ENCODE measurements around the gene MACROD1. TPM values are rescaled to one million over a fixed set of nuclear protein-coding genes. Genes with fewer than 3 reads are reported as not detected.

Gene MACROD1, protein sequence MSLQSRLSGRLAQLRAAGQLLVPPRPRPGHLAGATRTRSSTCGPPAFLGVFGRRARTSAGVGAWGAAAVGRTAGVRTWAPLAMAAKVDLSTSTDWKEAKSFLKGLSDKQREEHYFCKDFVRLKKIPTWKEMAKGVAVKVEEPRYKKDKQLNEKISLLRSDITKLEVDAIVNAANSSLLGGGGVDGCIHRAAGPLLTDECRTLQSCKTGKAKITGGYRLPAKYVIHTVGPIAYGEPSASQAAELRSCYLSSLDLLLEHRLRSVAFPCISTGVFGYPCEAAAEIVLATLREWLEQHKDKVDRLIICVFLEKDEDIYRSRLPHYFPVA
- 10 to 100 TPM; 10.2 to 47.7 (median 16.6) TPM for total RNA-seq

DNA sequence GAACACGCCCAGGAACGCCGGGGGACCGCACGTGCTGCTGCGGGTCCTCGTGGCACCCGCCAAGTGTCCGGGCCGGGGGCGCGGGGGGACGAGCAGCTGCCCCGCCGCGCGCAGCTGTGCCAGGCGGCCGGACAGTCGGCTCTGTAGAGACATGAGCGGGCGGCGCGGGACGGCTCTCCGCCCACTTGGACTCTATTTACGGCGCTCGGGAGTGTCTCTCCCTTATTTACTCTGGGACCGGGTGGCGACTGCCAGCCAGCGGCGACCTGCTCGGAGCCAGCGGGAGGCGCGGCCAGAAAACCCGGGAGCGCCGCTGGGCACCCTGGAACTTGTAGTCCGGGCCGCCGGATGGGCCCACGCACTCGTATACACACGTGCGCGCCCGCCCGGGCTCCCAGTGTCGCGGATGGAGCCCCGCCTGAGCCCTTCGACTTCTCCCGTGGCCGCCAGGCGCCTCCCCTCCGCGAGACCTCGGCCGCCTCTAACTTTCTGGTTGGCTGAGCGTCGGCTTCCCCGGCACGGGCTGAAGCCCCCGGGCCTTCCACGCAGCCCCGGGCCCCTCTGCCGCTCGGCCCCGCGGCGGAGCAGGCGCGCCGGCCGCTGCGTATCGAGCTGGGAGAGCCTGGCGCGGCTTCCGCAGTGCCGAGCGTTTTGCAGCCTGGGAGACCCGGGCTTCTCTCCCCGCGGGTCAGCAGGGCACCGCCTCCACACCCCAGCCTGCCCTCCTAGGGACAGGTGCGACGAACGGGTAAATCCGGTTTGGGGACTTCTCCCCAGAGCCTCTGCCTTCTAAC lies at the start of gene MACROD1:
Gene MACROD1 (minus strand): TSS at position 272 of the 794 bp plus-strand sequence. CDS start 119 bp downstream, at position 153.
- WGBS, 10 experiments, result 0% methylated on average over 1 to 6 of the region's 92 CpGs; no CpG with 5 or more reads in 8 of the 10 experiments
- Histone ChIP-seq H3K27ac (peak within 1 kb of the TSS in 1 of 2 donors; percentile 15), H3K4me1 (replicated peaks in 1 of 2) (peaks cover 12 to 15% of the 10 kb centered on the region in 2 donors), H3K4me3 (peak within 1 kb of the TSS; percentile 45 to 66 (median 48))
- ATAC-seq (replicated peaks in 6 of 8), result peak; percentile 92 to 95 (median 95)
- in situ Hi-C loops (cut with MboI; ENCODE audit: low pct_unique_long_range_greater_than_20kb in 2 of 9, low sequenced_read_pairs in 9 of 9, unreplicated experiment in 9 of 9), result loop anchor here in 7 of 9 experiments (25.0 kb wide), 2 partner anchors 179 to 329 kb away; partner anchors contain the start of genes MARK2 (in 7 of the 7) and OTUB1 (in 3 of the 7)

DNA sequence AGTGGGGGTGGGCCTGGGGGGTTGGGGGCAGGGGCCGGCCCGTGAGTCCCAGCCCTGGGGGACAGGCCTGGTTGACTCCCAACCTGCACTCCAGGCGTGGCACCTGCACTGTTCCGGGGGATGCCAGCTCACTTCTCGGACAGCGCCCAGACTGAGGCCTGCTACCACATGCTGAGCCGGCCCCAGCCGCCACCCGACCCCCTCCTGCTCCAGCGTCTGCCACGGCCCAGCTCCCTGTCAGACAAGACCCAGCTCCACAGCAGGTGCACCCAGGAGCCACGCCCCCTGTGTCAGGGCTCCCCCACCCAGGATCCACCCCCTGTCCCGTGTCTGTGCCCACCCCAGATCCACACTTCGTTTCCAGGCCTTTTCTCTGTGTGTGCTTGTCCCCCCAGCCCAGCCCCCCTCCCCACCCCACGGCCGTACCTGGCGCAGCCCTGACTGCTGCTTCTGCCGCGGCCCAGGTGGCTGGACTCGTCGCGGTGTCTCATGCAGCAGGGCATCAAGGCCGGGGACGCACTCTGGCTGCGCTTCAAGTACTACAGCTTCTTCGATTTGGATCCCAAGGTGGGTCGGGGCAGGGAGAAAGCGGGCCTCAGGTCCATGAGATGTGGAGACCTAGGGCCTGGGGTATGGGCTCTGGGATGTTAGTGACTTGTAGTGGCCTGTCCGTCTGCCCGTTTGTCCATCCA lies 45.4 kb upstream of the MACROD1 start:
- Histone ChIP-seq H3K4me1 (replicated peaks in 1 of 2) (peaks cover 0 to 8% of the 10 kb centered on the region in 2 donors), H3K27ac (no peak overlapping the region), H3K4me3 (no peak overlapping the region)
- in situ Hi-C loops (cut with MboI; ENCODE audit: low pct_unique_long_range_greater_than_20kb in 2 of 9, low sequenced_read_pairs in 9 of 9, unreplicated experiment in 9 of 9), result no loop called here
- 100% methylated on average over 2 of the region's 30 CpGs; no CpG with 5 or more reads in 9 of the 10 experiments for WGBS, 10 experiments
- ATAC-seq (replicated peaks in 6 of 8), result no peak

DNA sequence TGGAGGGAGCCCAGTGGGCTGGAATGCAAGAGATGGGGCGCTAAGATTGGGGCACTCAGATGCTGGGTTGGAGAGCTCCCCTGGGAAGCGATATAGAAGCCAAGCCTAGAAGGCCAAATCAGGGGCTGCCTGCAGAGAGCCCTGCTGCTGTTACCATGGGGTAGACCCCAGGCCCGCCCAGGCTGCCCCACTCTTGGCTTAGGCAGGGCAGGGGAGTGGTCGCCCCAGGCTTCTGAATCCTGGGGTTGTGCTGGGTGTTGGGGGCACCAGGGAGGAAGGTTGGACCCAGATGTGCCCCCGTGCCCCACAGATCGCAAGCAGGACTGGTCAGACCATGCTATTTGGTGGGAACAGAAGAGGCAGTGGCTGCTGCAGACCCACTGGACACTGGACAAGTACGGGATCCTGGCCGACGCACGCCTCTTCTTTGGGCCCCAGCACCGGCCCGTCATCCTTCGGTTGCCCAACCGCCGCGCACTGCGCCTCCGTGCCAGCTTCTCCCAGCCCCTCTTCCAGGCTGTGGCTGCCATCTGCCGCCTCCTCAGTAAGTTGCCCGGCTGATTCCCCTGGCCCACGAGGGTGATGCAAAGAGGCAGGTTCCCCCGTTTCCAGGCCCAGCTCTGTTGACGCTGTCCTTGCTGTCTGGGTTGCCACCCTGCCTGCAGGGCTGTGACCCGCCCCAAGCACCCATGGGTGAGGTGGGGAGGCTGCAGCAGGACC lies 44.5 kb upstream of the MACROD1 start:
- WGBS, 10 experiments, result 88 to 100% (median 100%) methylated on average over 1 to 4 of the region's 24 CpGs; no CpG with 5 or more reads in 7 of the 10 experiments
- no peak overlapping the region for H3K27ac ChIP-seq
- ATAC-seq (replicated peaks in 6 of 8), result no peak
- no peak overlapping the region for H3K4me3 ChIP-seq
- H3K4me1 ChIP-seq (replicated peaks in 1 of 2), result peaks cover 0 to 8% of the 10 kb centered on the region in 2 donors
- in situ Hi-C loops (cut with MboI; ENCODE audit: low pct_unique_long_range_greater_than_20kb in 2 of 9, low sequenced_read_pairs in 9 of 9, unreplicated experiment in 9 of 9), result no loop called here

DNA sequence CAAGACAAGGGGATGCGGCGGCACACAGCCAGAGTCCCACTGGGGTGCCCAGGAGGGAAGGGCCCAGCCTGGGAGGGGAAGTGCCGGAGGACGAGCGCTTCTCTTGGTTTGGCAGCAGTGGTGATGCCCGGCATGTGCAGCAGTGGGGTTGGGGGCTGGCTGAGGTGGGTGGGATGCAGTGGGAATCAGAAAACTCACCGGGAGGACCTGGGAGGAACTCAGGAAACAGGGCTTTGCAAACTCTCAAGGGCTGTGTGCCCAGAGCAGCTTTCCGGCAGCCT lies 43.6 kb upstream of the MACROD1 start:
- ATAC-seq (replicated peaks in 6 of 8), result no peak
- 83 to 100% methylated on average over 1 to 3 of the region's 8 CpGs; no CpG with 5 or more reads in 8 of the 10 experiments for WGBS, 10 experiments
- in situ Hi-C loops (cut with MboI; ENCODE audit: low pct_unique_long_range_greater_than_20kb in 2 of 9, low sequenced_read_pairs in 9 of 9, unreplicated experiment in 9 of 9), result no loop called here
- no peak overlapping the region for H3K4me3 ChIP-seq
- no peak overlapping the region for H3K27ac ChIP-seq
- peaks cover 0 to 8% of the 10 kb centered on the region in 2 donors for H3K4me1 ChIP-seq (replicated peaks in 1 of 2)

DNA sequence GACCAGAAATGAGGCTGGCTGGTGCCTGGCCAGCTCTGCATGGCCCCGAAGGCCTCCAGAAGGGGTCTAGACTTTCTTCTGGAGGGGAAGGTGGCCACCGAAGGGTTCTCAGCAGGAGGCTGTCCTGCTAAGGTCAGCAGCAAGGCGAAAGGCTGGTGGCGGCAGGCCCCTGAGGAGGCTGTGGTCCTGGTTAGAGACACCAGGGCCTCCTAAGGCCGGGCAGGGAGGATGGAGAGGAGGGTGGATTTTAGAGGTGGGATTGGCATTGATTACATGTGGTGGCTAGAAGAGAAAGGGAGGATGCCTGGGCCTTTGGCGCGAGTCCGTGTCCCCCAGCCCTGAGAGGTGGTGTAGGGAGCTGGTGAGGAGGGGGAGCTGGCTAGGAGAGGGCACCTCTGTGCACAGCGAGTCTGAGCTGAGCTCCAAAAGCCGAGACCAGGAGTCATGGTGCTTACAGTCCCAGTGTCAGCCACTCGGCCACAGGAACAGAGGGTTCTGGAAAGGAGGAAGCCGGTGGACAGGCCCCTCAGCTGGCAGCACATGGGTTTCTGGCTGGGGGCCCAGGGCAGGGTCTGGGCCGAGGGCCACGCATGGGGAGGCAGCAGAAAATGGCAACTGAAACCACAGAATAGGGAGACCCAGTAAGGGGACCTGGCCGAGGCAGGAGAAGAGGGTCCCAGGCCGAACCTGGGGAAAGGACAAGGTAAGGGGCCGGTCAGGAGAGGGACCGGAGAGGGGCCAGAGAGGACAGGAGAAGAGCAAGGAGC lies 43.1 kb upstream of the MACROD1 start:
- H3K4me1 ChIP-seq (replicated peaks in 1 of 2), result peaks cover 0 to 8% of the 10 kb centered on the region in 2 donors
- no peak overlapping the region for H3K4me3 ChIP-seq
- WGBS, 10 experiments, result 66 to 100% (median 81%) methylated on average over 2 to 11 of the region's 18 CpGs; no CpG with 5 or more reads in 4 of the 10 experiments
- no peak overlapping the region for H3K27ac ChIP-seq
- in situ Hi-C loops (cut with MboI; ENCODE audit: low pct_unique_long_range_greater_than_20kb in 2 of 9, low sequenced_read_pairs in 9 of 9, unreplicated experiment in 9 of 9), result no loop called here
- ATAC-seq (replicated peaks in 6 of 8), result no peak

DNA sequence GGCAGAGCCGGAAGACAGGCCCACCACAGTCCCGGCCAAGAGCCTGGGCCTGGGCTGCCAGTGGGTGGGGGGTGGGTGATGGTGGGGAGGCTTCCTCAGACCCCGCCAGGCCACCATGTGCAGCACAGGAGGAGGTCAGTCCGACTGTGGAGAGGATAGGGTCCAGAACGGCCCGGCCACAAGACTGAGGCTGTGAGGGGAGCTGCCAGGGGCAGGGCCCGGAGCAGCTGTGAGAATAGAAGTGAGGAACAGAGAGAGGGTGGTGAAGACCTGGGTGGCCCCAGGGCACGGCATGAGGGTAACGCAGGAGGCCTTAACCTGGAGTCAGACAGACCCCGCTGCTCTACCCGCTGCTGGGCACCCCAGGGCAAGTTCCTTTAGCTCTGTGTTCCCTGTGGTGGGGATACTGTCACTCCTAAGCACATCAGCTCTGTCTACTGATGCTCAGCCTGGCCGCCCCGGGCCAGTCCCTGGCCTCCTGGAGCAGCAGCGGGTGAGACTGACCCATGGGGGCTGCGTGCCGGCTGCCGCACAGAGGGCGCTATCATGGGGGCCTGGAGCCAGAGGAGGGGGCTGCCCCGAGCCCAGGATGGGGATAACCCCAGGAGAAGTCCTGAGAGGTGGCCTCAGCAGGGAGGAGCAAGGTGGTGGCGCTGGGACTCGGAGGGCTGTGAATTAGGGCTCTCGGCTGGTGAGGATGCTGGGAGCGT lies 42.3 kb upstream of the MACROD1 start:
- peak in 3 of 8 experiments; percentile 2 to 6 (median 4) for ATAC-seq (replicated peaks in 6 of 8)
- H3K4me1 ChIP-seq (replicated peaks in 1 of 2), result peaks cover 0 to 8% of the 10 kb centered on the region in 2 donors
- in situ Hi-C loops (cut with MboI; ENCODE audit: low pct_unique_long_range_greater_than_20kb in 2 of 9, low sequenced_read_pairs in 9 of 9, unreplicated experiment in 9 of 9), result no loop called here

DNA sequence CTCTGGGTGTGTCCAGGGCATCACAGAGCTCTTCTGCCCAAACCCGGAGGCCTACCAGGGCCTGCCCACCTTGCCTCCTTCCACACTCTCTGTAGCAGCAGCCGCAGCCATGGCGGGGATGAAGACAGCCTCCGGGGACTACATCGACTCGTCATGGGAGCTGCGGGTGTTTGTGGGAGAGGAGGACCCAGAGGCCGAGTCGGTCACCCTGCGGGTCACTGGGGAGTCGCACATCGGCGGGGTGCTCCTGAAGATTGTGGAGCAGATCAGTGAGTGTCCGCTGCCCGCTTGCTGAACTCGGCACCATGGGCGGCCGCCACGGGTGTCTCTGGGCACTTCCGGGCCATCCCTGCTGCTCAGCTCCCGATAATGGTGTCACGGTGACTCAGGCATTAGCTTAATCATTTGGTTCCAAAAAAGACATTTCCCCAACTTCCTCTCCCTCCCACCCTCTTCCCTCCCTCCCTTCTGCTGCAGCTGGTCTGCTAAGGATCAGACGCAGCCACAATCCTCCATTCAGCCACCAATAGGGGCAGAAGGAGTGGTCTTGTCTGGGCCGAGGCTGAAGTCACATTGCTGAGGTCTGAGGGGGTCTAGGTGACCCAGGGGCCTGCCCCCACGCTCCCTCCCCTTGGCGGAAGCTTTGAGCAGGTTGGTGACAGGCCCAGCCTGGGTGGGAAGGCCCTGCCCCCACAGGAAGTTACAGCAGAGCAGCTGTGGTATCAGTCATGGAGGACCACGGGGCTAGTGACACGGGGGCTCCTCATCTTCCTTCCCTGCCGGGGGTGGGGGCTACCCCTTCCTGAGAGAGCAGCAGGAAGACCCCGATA lies 41.6 kb upstream of the MACROD1 start:
- Histone ChIP-seq H3K27ac (peak overlapping the region in 1 of 2 donors; percentile 68), H3K4me3 (no peak overlapping the region), H3K4me1 (replicated peaks in 1 of 2) (peaks cover 0 to 8% of the 10 kb centered on the region in 2 donors)
- in situ Hi-C loops (cut with MboI; ENCODE audit: low pct_unique_long_range_greater_than_20kb in 2 of 9, low sequenced_read_pairs in 9 of 9, unreplicated experiment in 9 of 9), result no loop called here
- 52 to 93% (median 82%) methylated on average over 2 to 5 of the region's 30 CpGs; no CpG with 5 or more reads in 6 of the 10 experiments for WGBS, 10 experiments
- ATAC-seq (replicated peaks in 6 of 8), result peak in 7 of 8 experiments; percentile 48 to 80 (median 66)

More for the DNA sequence above, 42.3 kb upstream of the MACROD1 start:
- WGBS, 10 experiments, result 73 to 100% (median 88%) methylated on average over 1 to 4 of the region's 23 CpGs; no CpG with 5 or more reads in 6 of the 10 experiments
- Histone ChIP-seq H3K27ac (peak overlapping the region in 1 of 2 donors; percentile 68), H3K4me3 (no peak overlapping the region)

DNA sequence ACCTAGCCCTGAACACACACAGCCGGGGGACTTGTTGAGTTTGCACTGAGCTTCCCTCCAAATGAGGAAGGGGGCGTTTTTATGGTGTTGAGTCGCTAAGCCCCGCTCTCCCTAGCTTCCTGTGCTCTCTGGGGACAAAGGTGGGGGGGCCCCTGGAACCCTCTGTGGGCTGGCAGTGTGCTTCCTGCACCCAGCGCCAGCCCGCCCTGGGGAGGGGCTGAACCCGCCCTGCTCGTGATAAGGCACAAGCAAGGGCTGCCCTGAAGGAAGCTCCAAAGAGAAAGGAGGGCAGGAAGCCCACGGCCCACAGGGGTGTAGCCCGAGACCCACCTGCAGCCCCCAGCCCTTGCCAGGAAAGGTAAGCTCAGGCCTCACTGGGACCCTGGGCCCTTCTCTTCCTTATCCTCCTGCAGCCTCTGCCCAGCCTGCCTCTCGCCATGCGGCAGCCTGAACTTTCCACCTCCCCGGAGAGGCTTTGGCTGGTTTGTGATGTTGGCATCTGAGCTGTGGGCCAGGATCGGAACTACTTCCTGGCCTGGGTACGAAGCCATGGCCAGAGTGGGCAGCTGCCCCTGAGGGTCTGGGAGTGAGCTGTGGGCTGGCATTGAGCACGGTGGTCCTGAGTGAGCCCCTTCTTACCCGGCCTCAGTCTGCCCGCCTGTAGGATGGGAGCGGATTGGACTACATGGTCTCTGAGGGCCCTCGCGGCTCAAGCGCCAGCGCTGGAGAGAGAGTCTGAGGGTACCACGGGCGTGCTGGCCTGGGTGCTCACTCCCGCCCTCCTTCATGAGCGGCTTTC lies 40.7 kb upstream of the MACROD1 start, which contains the start of gene FERMT3:
Gene FERMT3 (plus strand): TSS at position 265 of the 799 bp plus-strand sequence. CDS start 644 bp downstream, outside the sequence.
- Histone ChIP-seq H3K4me3 (no peak within 1 kb of the TSS), H3K27ac (peak within 1 kb of the TSS in 1 of 2 donors; percentile 68), H3K4me1 (replicated peaks in 1 of 2) (peaks cover 0 to 8% of the 10 kb centered on the region in 2 donors)
- whole genome bisulfite sequencing, 10 experiments, result 79 to 100% (median 88%) methylated on average over 1 to 10 of the region's 27 CpGs; no CpG with 5 or more reads in 3 of the 10 experiments
- ATAC-seq (replicated peaks in 6 of 8), result no peak
- in situ Hi-C loops (cut with MboI; ENCODE audit: low pct_unique_long_range_greater_than_20kb in 2 of 9, low sequenced_read_pairs in 9 of 9, unreplicated experiment in 9 of 9), result no loop called here

DNA sequence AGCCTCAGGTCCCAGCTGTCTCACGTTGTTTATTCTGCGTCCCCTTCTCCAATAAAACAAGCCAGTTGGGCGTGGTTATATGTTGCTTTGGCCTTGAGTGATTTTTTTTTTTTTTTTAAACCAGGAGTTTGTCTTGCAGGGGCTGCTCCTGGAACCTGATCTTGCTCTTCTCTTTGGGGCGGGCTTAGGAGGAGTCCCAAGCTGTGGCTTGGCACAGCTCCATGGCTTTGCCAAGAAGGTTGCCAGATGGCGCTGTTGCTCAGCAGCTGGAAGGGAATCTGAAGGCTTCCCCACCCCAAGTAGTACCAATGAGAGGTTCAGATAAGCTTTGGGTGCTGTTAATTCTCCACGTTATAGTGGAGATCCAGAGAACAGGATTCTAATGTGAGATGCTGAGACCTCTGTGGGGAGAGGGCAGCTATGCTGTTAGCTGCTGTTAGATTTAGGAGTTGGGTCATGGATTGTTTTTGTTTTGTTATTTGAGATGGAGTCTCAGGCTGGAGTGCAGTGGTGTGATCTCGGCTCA lies 38.6 kb upstream of the MACROD1 start:
- in situ Hi-C loops (cut with MboI; ENCODE audit: low pct_unique_long_range_greater_than_20kb in 2 of 9, low sequenced_read_pairs in 9 of 9, unreplicated experiment in 9 of 9), result no loop called here
- peak; percentile 67 to 93 (median 72) for ATAC-seq (replicated peaks in 6 of 8)
- WGBS, 10 experiments, result 10 to 100% (median 55%) methylated on average over 1 to 3 of the region's 7 CpGs; no CpG with 5 or more reads in 5 of the 10 experiments
- Histone ChIP-seq H3K4me1 (replicated peaks in 1 of 2) (peaks cover 0 to 8% of the 10 kb centered on the region in 2 donors), H3K27ac (no peak overlapping the region), H3K4me3 (no peak overlapping the region)

DNA sequence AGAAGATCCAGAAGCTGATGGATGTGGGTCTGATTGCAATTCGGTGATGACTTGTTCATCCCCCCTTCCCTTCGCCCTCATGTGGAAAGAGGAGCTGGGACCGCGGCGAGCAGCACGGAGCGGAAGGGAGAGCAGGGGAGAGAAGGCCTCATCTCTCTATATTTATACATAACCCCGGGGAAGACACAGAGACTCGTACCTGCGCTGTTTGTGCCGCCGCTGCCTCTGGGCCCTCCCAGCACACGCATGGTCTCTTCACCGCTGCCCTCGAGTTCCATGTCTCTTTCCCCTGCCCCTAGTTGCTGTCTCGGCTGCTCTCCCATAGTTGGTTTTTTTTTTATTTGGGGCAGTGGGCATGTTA lies 38.1 kb upstream of the MACROD1 start:
- ATAC-seq (replicated peaks in 6 of 8), result no peak
- in situ Hi-C loops (cut with MboI; ENCODE audit: low pct_unique_long_range_greater_than_20kb in 2 of 9, low sequenced_read_pairs in 9 of 9, unreplicated experiment in 9 of 9), result no loop called here
- Histone ChIP-seq H3K4me3 (no peak overlapping the region), H3K27ac (no peak overlapping the region), H3K4me1 (replicated peaks in 1 of 2) (peaks cover 0 to 8% of the 10 kb centered on the region in 2 donors)
- WGBS, 10 experiments, result 33 to 100% (median 67%) methylated on average over 1 to 15 of the region's 16 CpGs; no CpG with 5 or more reads in 3 of the 10 experiments
